ENCODE data around the gene REG4.
"Not testable (repeated sequence)": the region's sequence is repeated elsewhere in the genome, so short reads cannot be mapped to it uniquely, and the experiment has no call there.

REG4 gene

GRCh38 chr1:119838236-119838635 is 27.0 kb upstream of the REG4 start:
- no peak for FAIRE-seq
- no peak for DNase-seq (ENCODE audit: insufficient read length, low spot score)
- TF ChIP-seq CTCF (IDR thresholded peaks at IDR 0.05; ENCODE audit: insufficient read depth, missing control alignments): no peak

- no peak for FAIRE-seq
- no peak for TF ChIP-seq CTCF (IDR thresholded peaks at IDR 0.05; ENCODE audit: insufficient read depth, missing control alignments)
- DNase-seq (ENCODE audit: insufficient read length, low spot score): no peak
Measured at GRCh38 chr1:119834990-119835389, 23.7 kb upstream of the REG4 start.

- TF ChIP-seq CTCF (IDR thresholded peaks at IDR 0.05; ENCODE audit: insufficient read depth, missing control alignments): no peak
- no peak for DNase-seq (ENCODE audit: insufficient read length, low spot score)
- no peak for FAIRE-seq
Measured at GRCh38 chr1:119831027-119831426, 19.8 kb upstream of the REG4 start.

GRCh38 chr1:119829625-119830024 is 18.4 kb upstream of the REG4 start:
- FAIRE-seq (no peak), DNase-seq (ENCODE audit: insufficient read length, low spot score) (no peak)
- no peak for TF ChIP-seq CTCF (IDR thresholded peaks at IDR 0.05; ENCODE audit: insufficient read depth, missing control alignments)

- FAIRE-seq; DNase-seq (ENCODE audit: insufficient read length, low spot score): not testable (repeated sequence)
Measured at GRCh38 chr1:119829006-119829405, 17.7 kb upstream of the REG4 start.

- no peak for DNase-seq (ENCODE audit: insufficient read length, low spot score)
- no peak for TF ChIP-seq CTCF (IDR thresholded peaks at IDR 0.05; ENCODE audit: insufficient read depth, missing control alignments)
- no peak for FAIRE-seq
Measured at GRCh38 chr1:119828266-119828665, 17.0 kb upstream of the REG4 start.

- DNase-seq (ENCODE audit: insufficient read length, low spot score) (no peak), FAIRE-seq (no peak)
- TF ChIP-seq CTCF (IDR thresholded peaks at IDR 0.05; ENCODE audit: insufficient read depth, missing control alignments): no peak
Measured at GRCh38 chr1:119827010-119827409, 15.8 kb upstream of the REG4 start.

GRCh38 chr1:119822406-119822805 is 11.1 kb upstream of the REG4 start:
- no peak for TF ChIP-seq CTCF (IDR thresholded peaks at IDR 0.05; ENCODE audit: insufficient read depth, missing control alignments)
- FAIRE-seq (no peak), DNase-seq (ENCODE audit: insufficient read length, low spot score) (no peak)

Data from D721Med (cell line).